Measurements from ENCODE around the gene MRS2.

DNA sequence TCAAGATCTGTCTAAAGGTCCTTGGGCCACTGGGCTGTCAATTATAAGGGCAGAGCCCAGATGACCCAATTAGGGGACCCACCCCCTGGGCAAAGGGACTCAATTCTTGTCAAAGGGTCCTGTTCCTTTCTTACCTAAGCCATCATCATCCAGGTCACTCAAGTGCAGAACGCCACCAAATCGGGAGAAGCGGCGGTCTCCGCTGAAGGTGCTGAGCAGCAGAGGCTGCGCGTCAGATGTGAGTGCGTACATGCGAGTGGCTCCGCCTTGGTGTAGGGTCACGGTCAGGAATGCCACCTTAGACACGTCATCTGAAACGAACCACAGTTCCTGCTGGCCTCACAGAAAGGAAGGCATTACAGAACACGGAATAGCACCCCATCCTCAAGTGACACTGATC is 34.2 kb downstream of the MRS2 start:
- TF ChIP-seq, protein P1, sequence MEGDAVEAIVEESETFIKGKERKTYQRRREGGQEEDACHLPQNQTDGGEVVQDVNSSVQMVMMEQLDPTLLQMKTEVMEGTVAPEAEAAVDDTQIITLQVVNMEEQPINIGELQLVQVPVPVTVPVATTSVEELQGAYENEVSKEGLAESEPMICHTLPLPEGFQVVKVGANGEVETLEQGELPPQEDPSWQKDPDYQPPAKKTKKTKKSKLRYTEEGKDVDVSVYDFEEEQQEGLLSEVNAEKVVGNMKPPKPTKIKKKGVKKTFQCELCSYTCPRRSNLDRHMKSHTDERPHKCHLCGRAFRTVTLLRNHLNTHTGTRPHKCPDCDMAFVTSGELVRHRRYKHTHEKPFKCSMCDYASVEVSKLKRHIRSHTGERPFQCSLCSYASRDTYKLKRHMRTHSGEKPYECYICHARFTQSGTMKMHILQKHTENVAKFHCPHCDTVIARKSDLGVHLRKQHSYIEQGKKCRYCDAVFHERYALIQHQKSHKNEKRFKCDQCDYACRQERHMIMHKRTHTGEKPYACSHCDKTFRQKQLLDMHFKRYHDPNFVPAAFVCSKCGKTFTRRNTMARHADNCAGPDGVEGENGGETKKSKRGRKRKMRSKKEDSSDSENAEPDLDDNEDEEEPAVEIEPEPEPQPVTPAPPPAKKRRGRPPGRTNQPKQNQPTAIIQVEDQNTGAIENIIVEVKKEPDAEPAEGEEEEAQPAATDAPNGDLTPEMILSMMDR (IDR thresholded peaks at IDR 0.05) = no peak
- TF ChIP-seq TCF7L2 (IDR thresholded peaks at IDR 0.05; ENCODE audit: low read depth, low read length) (no peak), POLR2AphosphoS5 (IDR thresholded peaks at IDR 0.05; ENCODE audit: low read depth, low read length) (no peak)
- TF ChIP-seq, protein P2, sequence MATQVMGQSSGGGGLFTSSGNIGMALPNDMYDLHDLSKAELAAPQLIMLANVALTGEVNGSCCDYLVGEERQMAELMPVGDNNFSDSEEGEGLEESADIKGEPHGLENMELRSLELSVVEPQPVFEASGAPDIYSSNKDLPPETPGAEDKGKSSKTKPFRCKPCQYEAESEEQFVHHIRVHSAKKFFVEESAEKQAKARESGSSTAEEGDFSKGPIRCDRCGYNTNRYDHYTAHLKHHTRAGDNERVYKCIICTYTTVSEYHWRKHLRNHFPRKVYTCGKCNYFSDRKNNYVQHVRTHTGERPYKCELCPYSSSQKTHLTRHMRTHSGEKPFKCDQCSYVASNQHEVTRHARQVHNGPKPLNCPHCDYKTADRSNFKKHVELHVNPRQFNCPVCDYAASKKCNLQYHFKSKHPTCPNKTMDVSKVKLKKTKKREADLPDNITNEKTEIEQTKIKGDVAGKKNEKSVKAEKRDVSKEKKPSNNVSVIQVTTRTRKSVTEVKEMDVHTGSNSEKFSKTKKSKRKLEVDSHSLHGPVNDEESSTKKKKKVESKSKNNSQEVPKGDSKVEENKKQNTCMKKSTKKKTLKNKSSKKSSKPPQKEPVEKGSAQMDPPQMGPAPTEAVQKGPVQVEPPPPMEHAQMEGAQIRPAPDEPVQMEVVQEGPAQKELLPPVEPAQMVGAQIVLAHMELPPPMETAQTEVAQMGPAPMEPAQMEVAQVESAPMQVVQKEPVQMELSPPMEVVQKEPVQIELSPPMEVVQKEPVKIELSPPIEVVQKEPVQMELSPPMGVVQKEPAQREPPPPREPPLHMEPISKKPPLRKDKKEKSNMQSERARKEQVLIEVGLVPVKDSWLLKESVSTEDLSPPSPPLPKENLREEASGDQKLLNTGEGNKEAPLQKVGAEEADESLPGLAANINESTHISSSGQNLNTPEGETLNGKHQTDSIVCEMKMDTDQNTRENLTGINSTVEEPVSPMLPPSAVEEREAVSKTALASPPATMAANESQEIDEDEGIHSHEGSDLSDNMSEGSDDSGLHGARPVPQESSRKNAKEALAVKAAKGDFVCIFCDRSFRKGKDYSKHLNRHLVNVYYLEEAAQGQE (IDR thresholded peaks at IDR 0.05; ENCODE audit: insufficient read depth in 1 of 2, low read depth in 2 of 2, low read length in 1 of 2) = no peak
